ENCODE measurements around the gene OR10H2.

OR10H2 gene

DNA sequence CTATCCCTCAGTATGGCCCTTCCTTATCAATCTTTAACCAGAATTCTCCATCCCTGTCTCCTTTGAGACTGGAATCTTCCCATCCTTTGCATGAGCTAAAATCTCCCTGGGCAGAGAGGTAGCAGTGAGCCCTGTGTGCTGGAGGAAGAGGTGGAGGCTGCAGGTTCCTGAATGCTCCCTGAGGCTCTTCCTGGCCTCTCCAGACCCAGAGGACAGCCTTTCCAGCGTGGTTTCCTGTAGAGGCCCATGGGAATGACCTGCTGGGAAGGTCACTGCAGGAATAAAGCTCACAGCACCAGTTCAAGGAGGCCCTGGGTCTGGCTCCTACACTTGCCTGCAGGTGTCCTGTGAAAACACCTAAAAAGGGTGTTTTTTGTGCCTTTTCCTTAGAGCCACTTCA is 4.6 kb downstream of the OR10H2 start:
- Histone ChIP-seq H3K9me3 (ENCODE audit: control insufficient read depth, low read length) (no peaks in the 10 kb centered on the region), H2AFZ (no peak overlapping the region), H3K27ac (no peak overlapping the region), H3K4me3 (ENCODE audit: low read depth, low read length) (no peak overlapping the region), H3K27me3 (ENCODE audit: control insufficient read depth, insufficient read depth, low read length) (no peaks in the 10 kb centered on the region), H3K4me1 (no peaks in the 10 kb centered on the region), H3K4me2 (ENCODE audit: low read length) (no peak overlapping the region), H3K79me2 (no peaks in the 10 kb centered on the region), H3K9ac (no peak overlapping the region), H3K36me3 (ENCODE audit: control insufficient read depth, insufficient read depth, low read length) (no peaks in the 10 kb centered on the region)
- TF ChIP-seq, protein P1, sequence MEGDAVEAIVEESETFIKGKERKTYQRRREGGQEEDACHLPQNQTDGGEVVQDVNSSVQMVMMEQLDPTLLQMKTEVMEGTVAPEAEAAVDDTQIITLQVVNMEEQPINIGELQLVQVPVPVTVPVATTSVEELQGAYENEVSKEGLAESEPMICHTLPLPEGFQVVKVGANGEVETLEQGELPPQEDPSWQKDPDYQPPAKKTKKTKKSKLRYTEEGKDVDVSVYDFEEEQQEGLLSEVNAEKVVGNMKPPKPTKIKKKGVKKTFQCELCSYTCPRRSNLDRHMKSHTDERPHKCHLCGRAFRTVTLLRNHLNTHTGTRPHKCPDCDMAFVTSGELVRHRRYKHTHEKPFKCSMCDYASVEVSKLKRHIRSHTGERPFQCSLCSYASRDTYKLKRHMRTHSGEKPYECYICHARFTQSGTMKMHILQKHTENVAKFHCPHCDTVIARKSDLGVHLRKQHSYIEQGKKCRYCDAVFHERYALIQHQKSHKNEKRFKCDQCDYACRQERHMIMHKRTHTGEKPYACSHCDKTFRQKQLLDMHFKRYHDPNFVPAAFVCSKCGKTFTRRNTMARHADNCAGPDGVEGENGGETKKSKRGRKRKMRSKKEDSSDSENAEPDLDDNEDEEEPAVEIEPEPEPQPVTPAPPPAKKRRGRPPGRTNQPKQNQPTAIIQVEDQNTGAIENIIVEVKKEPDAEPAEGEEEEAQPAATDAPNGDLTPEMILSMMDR (IDR thresholded peaks at IDR 0.05), result no peak

DNA sequence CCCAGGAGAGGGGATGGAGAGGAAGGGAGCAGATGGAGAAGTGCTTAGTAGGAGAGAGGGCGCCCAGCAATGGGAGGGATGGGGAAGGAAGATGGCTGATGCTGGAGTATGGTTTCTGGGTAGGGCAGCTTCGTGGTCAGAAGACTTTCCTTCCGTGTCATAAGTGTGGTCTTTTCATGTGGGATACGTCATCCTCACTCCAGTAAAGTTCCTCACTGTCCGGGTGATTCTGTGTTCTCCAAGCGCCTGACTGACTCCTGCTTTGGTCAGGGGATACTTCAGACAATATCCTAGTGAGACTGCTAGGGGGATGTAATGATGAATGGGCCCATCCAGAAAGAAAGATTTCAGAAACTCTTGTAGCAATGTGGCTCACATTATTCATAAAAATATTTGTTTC is 6.1 kb downstream of the OR10H2 start:
- Histone ChIP-seq H3K9ac (no peak overlapping the region), H3K4me1 (no peaks in the 10 kb centered on the region)
- TF ChIP-seq, protein P1 (IDR thresholded peaks at IDR 0.05), result no peak

DNA sequence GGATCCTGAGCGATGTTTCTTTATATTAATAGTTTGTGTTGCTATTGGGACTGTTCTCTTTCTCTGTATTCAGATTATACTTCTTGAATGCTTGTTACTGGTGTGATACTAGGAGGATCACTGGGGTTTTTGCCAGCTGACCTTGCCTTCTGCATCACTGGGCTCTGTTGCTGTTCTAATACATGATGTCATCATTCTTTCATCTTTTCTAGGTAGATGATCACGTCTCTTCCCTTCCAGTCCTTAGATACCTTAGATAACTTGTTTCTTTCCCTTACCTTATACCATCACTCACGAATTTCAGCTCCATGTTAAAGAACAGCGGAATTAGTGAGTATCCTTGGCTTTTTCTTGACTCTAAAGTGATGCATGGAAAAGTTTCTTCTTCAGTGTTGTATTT is 9.9 kb downstream of the OR10H2 start, which contains the start of gene OR10H3:
TSS of gene OR10H3 (plus strand) at position 264 of the 400 bp plus-strand sequence. CDS start 3,408 bp downstream, outside the sequence.
- H3K79me2 ChIP-seq, result no peaks in the 10 kb centered on the region
- H3K36me3 ChIP-seq (ENCODE audit: control insufficient read depth, insufficient read depth, low read length), result no peaks in the 10 kb centered on the region
- H3K27ac ChIP-seq, result no peak within 1 kb of the TSS
- H3K9me3 ChIP-seq (ENCODE audit: control insufficient read depth, low read length), result no peaks in the 10 kb centered on the region
- no peak within 1 kb of the TSS for H2AFZ ChIP-seq
- TF ChIP-seq, protein P1 (IDR thresholded peaks at IDR 0.05), result no peak
- no peak within 1 kb of the TSS for H3K4me3 ChIP-seq (ENCODE audit: low read depth, low read length)
- H3K9ac ChIP-seq, result no peak within 1 kb of the TSS
- H3K27me3 ChIP-seq (ENCODE audit: control insufficient read depth, insufficient read depth, low read length), result peaks cover 6% of the 10 kb centered on the region
- H3K4me2 ChIP-seq (ENCODE audit: low read length), result no peak within 1 kb of the TSS
- no peaks in the 10 kb centered on the region for H3K4me1 ChIP-seq

More for the DNA sequence above, 6.1 kb downstream of the OR10H2 start:
- no peak overlapping the region for H3K27ac ChIP-seq
- no peaks in the 10 kb centered on the region for H3K9me3 ChIP-seq (ENCODE audit: control insufficient read depth, low read length)
- no peaks in the 10 kb centered on the region for H3K79me2 ChIP-seq
- no peak overlapping the region for H3K4me3 ChIP-seq (ENCODE audit: low read depth, low read length)
- no peak overlapping the region for H2AFZ ChIP-seq
- H3K4me2 ChIP-seq (ENCODE audit: low read length), result no peak overlapping the region
- no peaks in the 10 kb centered on the region for H3K27me3 ChIP-seq (ENCODE audit: control insufficient read depth, insufficient read depth, low read length)
- no peaks in the 10 kb centered on the region for H3K36me3 ChIP-seq (ENCODE audit: control insufficient read depth, insufficient read depth, low read length)

DNA sequence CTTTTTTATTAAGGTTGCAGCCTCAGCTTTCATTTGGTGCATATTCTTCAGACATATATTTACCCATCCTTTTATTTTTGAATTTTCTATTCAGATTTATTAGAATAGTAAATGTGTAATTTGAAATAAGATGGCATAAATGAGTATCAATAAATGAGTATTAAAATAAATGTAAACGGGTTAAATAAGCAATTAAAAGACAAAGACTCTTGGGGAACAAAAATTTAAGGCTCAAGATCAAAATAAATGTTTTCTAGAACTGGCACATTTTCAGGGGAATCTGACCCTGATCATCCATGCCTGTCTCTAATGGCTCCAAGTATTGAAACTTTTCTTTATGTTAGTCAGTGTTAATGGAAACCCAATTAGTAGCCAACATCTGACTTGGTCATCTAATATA is 13.0 kb downstream of the OR10H2 start:
- H3K36me3 ChIP-seq (ENCODE audit: control insufficient read depth, insufficient read depth, low read length), result no peaks in the 10 kb centered on the region
- H3K4me2 ChIP-seq (ENCODE audit: low read length), result no peak overlapping the region
- no peak overlapping the region for H3K27ac ChIP-seq
- H3K27me3 ChIP-seq (ENCODE audit: control insufficient read depth, insufficient read depth, low read length), result peaks cover 6% of the 10 kb centered on the region
- no peaks in the 10 kb centered on the region for H3K4me1 ChIP-seq
- no peaks in the 10 kb centered on the region for H3K9me3 ChIP-seq (ENCODE audit: control insufficient read depth, low read length)
- no peak overlapping the region for H3K9ac ChIP-seq
- no peaks in the 10 kb centered on the region for H3K79me2 ChIP-seq
- no peak overlapping the region for H2AFZ ChIP-seq
- H3K4me3 ChIP-seq (ENCODE audit: low read depth, low read length), result no peak overlapping the region
- TF ChIP-seq, protein P1 (IDR thresholded peaks at IDR 0.05), result no peak

DNA sequence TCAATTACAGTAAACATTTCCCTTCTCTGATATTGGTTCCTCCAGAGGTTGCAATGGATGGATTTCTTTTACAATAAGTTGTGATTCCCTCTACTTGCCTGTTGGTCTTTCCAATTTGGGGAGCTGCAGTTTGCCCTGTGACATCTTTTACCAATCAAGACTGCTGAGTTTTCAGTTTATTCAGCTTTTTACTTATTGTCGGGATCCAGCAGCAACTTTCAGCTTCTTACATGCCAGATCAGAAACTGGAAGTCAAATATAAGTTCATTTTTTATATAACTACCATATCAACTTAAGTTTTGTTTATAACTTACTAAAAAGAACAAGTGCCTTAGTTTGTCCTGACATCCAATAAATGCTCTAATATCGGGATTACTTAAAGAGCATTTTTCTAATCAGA is 20.4 kb downstream of the OR10H2 start:
- Histone ChIP-seq H3K4me2 (ENCODE audit: low read length) (no peak overlapping the region), H3K9me3 (ENCODE audit: control insufficient read depth, low read length) (no peaks in the 10 kb centered on the region), H3K4me3 (ENCODE audit: low read depth, low read length) (no peak overlapping the region), H3K27me3 (ENCODE audit: control insufficient read depth, insufficient read depth, low read length) (no peaks in the 10 kb centered on the region), H3K36me3 (ENCODE audit: control insufficient read depth, insufficient read depth, low read length) (no peaks in the 10 kb centered on the region), H3K9ac (no peak overlapping the region), H2AFZ (no peak overlapping the region), H3K27ac (no peak overlapping the region), H3K4me1 (no peaks in the 10 kb centered on the region), H3K79me2 (no peaks in the 10 kb centered on the region)
- TF ChIP-seq, protein P1 (IDR thresholded peaks at IDR 0.05), result no peak
